HEK293 (cell line): ENCODE measurements around the gene SPRED2.
A peak's percentile ranks its signal among the peaks of the same experiment; 100 is the strongest.

Experiments used
- CTCF ChIP-seq: fragments of 450-650 bp; formaldehyde crosslinking; IDR thresholded peaks from 2 replicates; pipeline ENCODE4 v1.5.1; 2016; ENCODE audit warnings: missing biosample characterization, missing genetic modification characterization
- ELK4 ChIP-seq: IDR thresholded peaks from 2 replicates; pipeline ENCODE4 v1.6.1; 2011; ENCODE audit warnings: mild to moderate bottlenecking, low read depth, low read length, borderline replicate concordance
- GLIS1 ChIP-seq: fragments of 450-650 bp; formaldehyde crosslinking; IDR thresholded peaks from 2 replicates; pipeline ENCODE4 v1.5.1; 2016; ENCODE audit warnings: missing biosample characterization, missing genetic modification characterization
- IKZF3 ChIP-seq: fragments of 450-650 bp; IDR thresholded peaks from 2 replicates; pipeline ENCODE4 v1.5.0; 2018; ENCODE audit warnings: missing biosample characterization, mild to moderate bottlenecking, missing genetic modification characterization, moderate library complexity
- KLF1 ChIP-seq: fragments of 450-650 bp; formaldehyde crosslinking; IDR thresholded peaks from 2 replicates; pipeline ENCODE4 v1.5.1; 2016; ENCODE audit warnings: missing biosample characterization, missing genetic modification characterization
- KLF16 ChIP-seq: fragments of 450-650 bp; formaldehyde crosslinking; IDR thresholded peaks from 2 replicates; pipeline ENCODE4 v1.5.1; 2017; ENCODE audit warnings: missing biosample characterization, missing genetic modification characterization
- REST ChIP-seq: fragments of 450-650 bp; formaldehyde crosslinking; IDR thresholded peaks from 2 replicates; pipeline ENCODE4 v1.5.1; 2016; ENCODE audit warnings: missing biosample characterization, missing genetic modification characterization
- YY1 ChIP-seq: fragments of 450-650 bp; formaldehyde crosslinking; IDR thresholded peaks from 2 replicates; pipeline ENCODE4 v1.5.1; 2018; ENCODE audit warnings: missing biosample characterization, missing genetic modification characterization
- ZFHX2 ChIP-seq: fragments of 450-650 bp; formaldehyde crosslinking; conservative IDR thresholded peaks from 2 replicates; pipeline ENCODE4 v1.5.1; 2016; ENCODE audit warnings: missing biosample characterization, missing genetic modification characterization
- ZFP37 ChIP-seq: fragments of 450-650 bp; formaldehyde crosslinking; IDR thresholded peaks from 2 replicates; pipeline ENCODE4 v1.5.1; 2016; ENCODE audit warnings: missing biosample characterization, missing genetic modification characterization
- ZNF18 ChIP-seq: fragments of 450-650 bp; formaldehyde crosslinking; IDR thresholded peaks from 2 replicates; pipeline ENCODE4 v1.5.1; 2016; ENCODE audit warnings: missing biosample characterization, missing genetic modification characterization
- ZNF184 ChIP-seq: fragments of 450-650 bp; IDR thresholded peaks from 2 replicates; pipeline ENCODE4 v1.5.1; 2018; ENCODE audit warnings: missing biosample characterization, mild to moderate bottlenecking, missing genetic modification characterization
- ZNF324 ChIP-seq: fragments of 450-650 bp; formaldehyde crosslinking; IDR thresholded peaks from 2 replicates; pipeline ENCODE4 v1.5.1; 2016; ENCODE audit warnings: missing biosample characterization, missing genetic modification characterization
- ZNF362 ChIP-seq: fragments of 450-650 bp; formaldehyde crosslinking; IDR thresholded peaks from 2 replicates; pipeline ENCODE4 v1.5.1; 2016; ENCODE audit warnings: missing biosample characterization, missing genetic modification characterization
- ZNF449 ChIP-seq: fragments of 450-650 bp; formaldehyde crosslinking; IDR thresholded peaks from 2 replicates; pipeline ENCODE4 v1.5.1; 2017; ENCODE audit warnings: missing biosample characterization, mild to moderate bottlenecking, missing genetic modification characterization, moderate library complexity
- ZNF518A ChIP-seq: fragments of 450-650 bp; formaldehyde crosslinking; conservative IDR thresholded peaks from 2 replicates; pipeline ENCODE4 v1.5.1; 2016; ENCODE audit warnings: low read depth, missing biosample characterization, missing genetic modification characterization
- ZNF558 ChIP-seq: fragments of 450-650 bp; formaldehyde crosslinking; IDR thresholded peaks from 2 replicates; pipeline ENCODE4 v1.5.1; 2016; ENCODE audit warnings: missing biosample characterization, missing genetic modification characterization
- ZNF621 ChIP-seq: fragments of 450-650 bp; formaldehyde crosslinking; IDR thresholded peaks from 2 replicates; pipeline ENCODE4 v1.5.1; 2017; ENCODE audit warnings: missing biosample characterization, missing genetic modification characterization
- ZNF76 ChIP-seq: fragments of 450-650 bp; formaldehyde crosslinking; IDR thresholded peaks from 2 replicates; pipeline ENCODE4; 2016; ENCODE audit warnings: low read depth, missing biosample characterization, missing genetic modification characterization, borderline replicate concordance
- ZNF792 ChIP-seq: fragments of 450-650 bp; formaldehyde crosslinking; IDR thresholded peaks from 2 replicates; pipeline ENCODE4 v1.5.1; 2016; ENCODE audit warnings: missing biosample characterization, missing genetic modification characterization
- ZNF830 ChIP-seq: fragments of 450-650 bp; IDR thresholded peaks from 2 replicates; pipeline ENCODE4 v1.5.0; 2018; ENCODE audit warnings: missing biosample characterization, missing genetic modification characterization, low read depth, mild to moderate bottlenecking, moderate library complexity

The SPRED2 gene

GRCh38 chr2:65432227-65433190 lies at the start of gene SPRED2 (continued):
- TF ChIP-seq ZNF76 (tag by site-specific recombination) (peak; percentile 73), KLF16 (tag by site-specific recombination) (peak; percentile 99), ZNF184 (tag by site-specific recombination) (peak; percentile 84), ZNF324 (tag by site-specific recombination) (peak; percentile 88), ELK4 (peak; percentile 52; the same call in 1 of the 2 replicates), ZFP37 (tag by site-specific recombination) (0 out of 2 replicates have a peak, but pooled peaks have one; percentile 30), IKZF3 (tag by site-specific recombination) (peak; percentile 84; the same call in 1 of the 2 replicates), ZNF558 (tag by site-specific recombination) (peak; percentile 73), ZNF18 (0 out of 2 replicates have a peak, but pooled peaks have one; percentile 39), REST (peak; percentile 44), CTCF (tag by site-specific recombination) (0 out of 2 replicates have a peak, but pooled peaks have one; percentile 25), ZNF518A (tag by site-specific recombination) (0 out of 2 replicates have a peak, but pooled peaks have one; percentile 21), KLF1 (tag by site-specific recombination) (peak; percentile 68; the same call in 1 of the 2 replicates), ZNF830 (tag by site-specific recombination) (no peak), YY1 (0 out of 2 replicates have a peak, but pooled peaks have one; percentile 13), GLIS1 (tag by site-specific recombination) (peak; percentile 78), ZNF621 (tag by site-specific recombination) (no peak), ZFHX2 (tag by site-specific recombination) (peak; percentile 80), ZNF792 (tag by site-specific recombination) (no peak), ZNF362 (tag by site-specific recombination) (peak; percentile 99), ZNF449 (peak; percentile 59; the same call in 1 of the 2 replicates)
